NCI-H1694 (cell line): ENCODE results near the gene FGGY.
"Not testable (repeated sequence)": the region's sequence is repeated elsewhere in the genome, so short reads cannot be mapped to it uniquely, and the experiment has no call there.

Source experiments
- DNase-seq: peaks from one replicate; lab custom pipeline; 2025; lab: John Stamatoyannopoulos, UW

Gene FGGY

DNA sequence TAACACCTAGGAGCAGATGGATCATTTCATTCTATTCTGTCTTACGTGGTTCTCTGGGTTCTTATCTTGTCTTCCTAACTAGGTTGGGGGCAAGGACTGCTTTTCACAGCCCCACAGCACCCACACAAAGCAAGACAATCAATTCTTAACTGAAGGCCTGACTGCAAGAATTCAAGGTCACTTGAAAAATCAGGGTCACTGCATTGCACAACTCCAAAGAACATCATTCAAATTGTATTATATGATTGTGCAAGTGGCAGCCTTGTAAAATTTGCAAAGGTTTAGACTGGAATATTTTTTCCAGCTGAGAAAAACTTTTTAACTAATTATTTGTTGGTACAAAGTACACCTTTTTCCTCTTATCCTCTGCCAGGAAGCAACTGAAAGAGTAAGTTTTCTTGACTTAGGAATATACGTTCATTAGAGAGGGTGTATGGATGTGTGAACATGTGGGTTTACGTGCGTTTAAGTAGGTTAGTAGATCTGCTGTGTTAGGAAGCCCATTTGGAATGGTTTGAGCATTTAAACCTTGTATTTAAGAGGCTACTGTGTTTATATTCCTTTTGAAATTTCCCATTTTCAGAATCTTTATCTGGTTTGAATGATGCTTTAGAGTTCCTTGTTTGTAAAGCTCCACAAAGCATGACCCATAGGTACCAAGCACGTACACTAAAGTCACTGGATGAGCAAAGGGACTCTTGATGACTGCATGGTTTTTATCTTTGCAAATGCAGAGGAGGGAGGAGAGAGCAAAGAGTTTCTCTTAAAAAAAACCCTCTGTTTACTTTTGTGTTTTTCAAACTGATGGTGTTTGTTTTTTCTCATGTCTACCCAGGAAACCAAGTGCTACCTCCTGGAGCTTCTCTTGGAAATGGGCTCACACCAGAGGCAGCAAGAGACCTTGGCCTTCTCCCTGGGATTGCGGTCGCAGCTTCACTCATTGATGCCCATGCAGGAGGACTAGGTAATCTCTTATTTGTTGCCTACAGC, 214.9 kb downstream of the FGGY start:
- no peak for DNase-seq

DNA sequence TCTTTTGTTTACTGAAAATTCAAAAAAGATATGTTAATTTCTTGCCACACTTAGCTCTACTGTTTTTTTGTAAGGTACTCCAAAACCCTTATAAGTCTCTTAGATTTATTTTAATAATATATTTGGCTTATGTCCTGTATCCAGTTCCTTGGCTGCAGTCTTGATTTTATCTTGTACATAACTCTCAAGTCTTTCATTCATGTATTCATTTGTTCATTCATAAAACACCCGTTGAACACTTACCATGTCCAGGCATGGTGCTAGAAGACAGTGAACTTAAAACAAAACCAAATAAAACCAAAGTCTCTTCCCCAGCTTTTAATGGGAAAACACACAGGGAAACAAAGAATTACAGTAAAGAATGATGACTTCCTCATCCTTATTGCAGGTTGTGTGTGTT, 215.8 kb downstream of the FGGY start:
- no peak for DNase-seq

GRCh38 chr1:59514061-59514909, 217.4 kb downstream of the FGGY start:
- DNase-seq = no peak

DNA sequence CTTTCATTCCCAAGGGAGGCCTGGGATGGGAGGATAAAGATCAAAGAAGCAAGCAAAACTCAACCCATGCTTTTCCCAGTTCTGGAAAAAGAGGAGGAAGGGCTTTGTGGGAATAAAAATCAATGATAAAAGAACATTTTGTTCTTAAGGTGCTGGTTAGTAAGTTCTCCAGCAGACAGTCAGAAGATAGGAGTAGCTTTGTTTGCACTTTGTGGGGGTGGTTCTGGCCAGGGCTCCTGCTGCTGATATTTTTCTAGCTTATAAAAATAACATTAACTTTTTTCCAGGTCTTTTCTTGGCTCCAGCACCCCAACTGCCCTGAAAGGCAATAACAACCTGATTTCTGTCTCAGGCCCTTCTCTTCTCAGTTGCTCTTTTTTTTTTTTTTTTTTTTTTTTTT, 220.0 kb downstream of the FGGY start:
- DNase-seq = no peak

- no peak for DNase-seq
Measured at GRCh38 chr1:59520194-59520593, 223.3 kb downstream of the FGGY start.

DNA sequence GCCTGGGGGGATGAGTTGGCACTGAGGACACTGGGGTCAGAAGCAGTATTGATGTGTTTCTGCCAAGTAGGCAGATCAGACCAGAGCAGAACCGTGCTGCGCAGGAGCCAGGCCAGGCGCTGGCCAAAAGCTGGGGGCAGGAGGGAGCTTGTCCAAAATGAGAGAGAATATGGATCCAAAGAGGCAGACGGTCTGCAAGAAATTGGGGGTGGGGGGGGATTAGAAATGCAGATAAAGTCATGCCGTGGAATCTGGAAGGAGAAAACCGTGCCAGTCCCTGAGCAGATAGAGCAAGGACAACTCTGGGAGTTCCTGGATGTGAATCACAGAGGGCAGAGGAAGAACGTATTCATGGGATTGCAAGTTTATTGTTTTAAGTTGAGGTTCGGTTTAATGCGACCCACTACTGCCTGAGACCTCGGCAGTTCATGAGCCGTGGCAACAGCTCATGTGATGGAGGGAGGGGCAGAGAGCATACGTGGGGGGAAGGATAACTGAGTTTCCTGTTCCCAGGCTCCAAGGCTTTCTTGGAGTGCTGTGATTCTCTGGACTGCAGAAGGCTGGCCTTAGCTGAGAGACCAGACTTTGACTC, 224.0 kb downstream of the FGGY start:
- DNase-seq = no peak

DNA sequence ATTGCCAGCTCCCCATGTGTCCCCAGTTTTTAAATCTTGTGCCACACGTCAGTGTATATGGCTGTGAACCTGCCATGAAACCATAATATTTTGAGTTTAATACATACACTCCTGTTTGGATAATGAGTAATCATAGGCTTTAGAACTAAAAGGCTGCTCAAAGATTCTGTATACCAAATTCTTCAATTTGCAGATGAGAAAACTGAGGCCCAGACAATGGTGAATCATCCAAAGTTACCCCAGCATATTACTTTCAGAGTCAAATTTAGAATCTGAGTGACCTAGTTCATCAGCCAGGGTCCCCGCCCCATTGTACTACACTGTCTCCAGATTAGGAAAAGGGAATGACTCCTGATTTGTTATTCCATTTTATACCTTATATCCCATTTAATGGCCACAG, 224.6 kb downstream of the FGGY start:
- DNase-seq = no peak

- no peak for DNase-seq
Measured at GRCh38 chr1:59522925-59523505, 226.1 kb downstream of the FGGY start.

DNA sequence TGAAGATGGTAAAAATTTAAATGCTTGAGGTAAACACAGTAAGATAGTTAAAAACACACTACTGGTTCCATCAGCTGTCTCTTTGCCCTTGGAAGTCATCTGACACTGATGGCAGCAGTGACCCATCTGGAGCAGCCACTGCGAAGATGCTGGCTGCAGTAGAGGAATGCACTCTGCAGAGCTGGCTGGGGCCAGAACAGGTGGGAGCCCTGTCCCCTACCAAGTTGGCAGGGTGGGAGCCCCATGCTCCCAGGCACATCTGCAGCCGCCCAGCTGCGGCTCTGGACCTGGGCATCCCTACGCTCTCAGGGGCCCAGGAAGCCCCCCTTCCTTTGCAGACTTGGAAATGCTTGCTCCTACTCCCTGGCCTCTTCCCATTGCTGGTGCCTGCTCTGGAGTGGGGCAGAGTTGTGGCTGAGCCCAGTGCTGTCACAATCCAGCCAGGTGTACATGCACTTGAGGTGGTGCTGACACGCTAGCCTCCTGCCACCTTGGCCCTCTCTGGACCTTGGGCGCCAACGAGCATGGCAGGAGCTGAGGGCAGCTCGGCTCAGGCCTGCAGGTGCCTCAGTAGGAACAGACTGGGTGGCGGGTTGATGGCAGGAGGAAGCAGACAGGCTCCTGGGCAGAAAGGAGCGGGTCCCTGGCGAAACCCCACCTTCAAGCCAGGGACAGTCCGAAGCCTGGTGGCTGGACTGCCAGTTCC, 227.0 kb downstream of the FGGY start:
- DNase-seq = no peak

DNA sequence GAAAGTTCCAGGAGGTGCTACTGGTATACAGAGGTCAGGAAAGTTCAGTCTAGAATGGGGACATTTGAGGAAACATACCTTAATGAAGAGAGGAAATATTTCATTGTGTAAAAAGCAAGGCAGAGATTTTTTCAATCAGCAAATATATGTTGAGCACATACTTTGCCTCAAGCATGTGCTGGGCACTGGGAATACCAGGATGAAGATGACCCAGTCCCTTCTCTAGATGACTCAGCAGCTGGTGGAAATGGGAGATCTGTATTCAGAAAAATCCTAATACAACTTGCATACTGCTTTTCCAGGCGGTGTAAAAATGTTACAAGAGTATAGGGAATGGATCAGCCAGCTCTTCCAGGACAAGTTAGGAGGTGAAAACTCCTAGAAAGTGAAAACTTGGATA, 229.3 kb downstream of the FGGY start:
- no peak for DNase-seq

DNA sequence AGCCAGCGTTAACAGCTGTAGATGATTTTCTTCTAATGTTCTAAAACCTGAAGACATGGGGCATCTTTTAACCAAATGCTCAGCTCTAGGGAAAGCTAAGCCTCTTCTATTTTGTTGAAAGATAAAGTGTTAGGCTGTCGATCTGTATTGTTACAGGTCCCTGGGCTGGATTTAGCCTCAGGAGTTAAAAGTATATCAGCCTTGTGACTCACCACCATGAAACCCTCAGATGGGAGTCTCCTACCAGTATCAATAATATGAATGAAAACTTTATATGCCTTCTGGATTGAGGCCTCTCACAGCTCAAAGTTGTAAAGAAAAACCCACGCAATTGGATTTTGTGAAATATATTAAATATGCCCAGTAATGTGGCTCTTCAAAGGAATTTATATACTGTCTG, 231.6 kb downstream of the FGGY start:
- no peak for DNase-seq

- no peak for DNase-seq
Measured at GRCh38 chr1:59528900-59529299, 232.0 kb downstream of the FGGY start.

DNA sequence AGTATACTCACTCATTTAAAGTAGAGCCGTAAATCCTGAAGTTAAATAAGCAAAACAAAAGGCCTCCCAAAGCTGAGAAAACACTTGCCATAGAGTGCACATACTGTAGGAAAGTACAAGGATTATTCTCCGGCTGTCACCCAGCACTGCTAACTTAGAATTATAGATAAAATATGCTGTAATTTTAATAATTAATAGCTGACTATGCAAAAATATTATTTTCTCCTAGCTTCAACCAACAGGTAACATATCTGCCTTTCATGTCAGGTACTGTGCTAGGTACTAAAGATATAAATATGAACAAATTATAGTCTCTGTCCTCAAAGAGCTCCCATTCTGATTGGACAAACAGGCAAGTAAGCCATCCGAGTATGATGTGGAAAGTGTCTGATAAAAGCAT, 233.2 kb downstream of the FGGY start:
- DNase-seq = no peak

DNA sequence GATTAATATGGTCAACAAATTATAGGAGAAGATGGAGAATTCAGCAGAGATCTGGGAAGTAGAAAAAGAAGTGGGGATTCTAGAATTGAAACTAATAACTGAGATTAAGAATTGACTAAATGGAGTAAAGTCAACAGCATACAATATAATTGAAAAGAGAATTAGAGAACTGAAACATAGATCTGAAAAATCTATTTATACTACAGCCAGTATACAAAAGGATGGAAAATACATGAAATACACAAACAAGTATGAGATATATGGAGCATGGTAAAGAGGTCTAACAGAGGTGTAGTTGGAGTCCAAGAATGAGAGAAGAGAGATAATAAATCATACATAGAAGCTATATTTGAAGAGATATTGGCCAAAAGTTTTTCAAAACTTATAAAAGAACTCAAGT, 235.2 kb downstream of the FGGY start:
- DNase-seq = no peak

GRCh38 chr1:59538476-59538875, 241.6 kb downstream of the FGGY start:
- not testable (repeated sequence) for DNase-seq

GRCh38 chr1:59539961-59540681, 243.2 kb downstream of the FGGY start:
- no peak for DNase-seq

- DNase-seq = no peak
Measured at GRCh38 chr1:59541161-59541560, 244.3 kb downstream of the FGGY start.

- no peak for DNase-seq
Measured at GRCh38 chr1:59541891-59542290, 245.0 kb downstream of the FGGY start.

GRCh38 chr1:59543211-59543668, 246.3 kb downstream of the FGGY start:
- DNase-seq = no peak

DNA sequence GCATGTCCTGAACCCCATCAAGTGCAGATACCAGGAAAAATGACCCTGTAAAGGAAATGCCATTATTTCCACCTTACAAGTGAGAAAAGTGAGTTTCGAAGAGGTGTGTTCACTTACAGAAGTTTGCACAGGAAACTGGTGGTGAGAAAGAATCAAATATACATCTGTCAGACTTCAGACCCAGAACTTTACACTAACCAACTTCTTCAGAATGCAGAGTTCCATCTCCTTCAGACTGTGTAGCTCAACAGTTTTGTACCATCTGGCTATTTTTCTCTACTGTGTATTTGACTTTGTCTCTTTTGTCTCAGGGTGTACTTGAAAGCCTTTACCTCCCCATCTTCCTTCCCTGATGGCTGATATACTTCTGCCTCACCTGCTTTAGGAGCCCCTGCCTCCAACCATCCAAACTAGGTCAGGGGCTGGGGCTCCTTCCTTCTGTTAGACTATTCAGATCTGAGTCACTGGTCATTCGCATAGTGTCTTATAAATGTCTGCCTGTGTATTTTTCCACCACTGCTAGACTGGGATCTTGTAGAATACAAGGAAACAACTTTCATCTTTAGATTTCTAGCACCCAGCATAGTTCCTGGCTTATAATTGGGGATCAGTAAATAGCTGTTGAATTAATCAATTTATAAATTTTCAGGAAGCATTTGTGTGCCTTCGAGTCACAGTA, 247.9 kb downstream of the FGGY start:
- no peak for DNase-seq
